Stimulated activated CD4-positive, alpha-beta T cell treated with anti-CD3 and anti-CD28 coated beads, TNF-alpha, amount 100 ng/mL, for 48 hours (primary cell): ENCODE measurements around the gene TRIM2.

ENCODE experiments used
- DNase-seq, 3 donors: peaks; one replicate each; pipeline ENCODE4 v3.0.0-alpha.2; 2020; ENCODE audit warnings: low read depth in 3 of 3

The TRIM2 gene

DNA sequence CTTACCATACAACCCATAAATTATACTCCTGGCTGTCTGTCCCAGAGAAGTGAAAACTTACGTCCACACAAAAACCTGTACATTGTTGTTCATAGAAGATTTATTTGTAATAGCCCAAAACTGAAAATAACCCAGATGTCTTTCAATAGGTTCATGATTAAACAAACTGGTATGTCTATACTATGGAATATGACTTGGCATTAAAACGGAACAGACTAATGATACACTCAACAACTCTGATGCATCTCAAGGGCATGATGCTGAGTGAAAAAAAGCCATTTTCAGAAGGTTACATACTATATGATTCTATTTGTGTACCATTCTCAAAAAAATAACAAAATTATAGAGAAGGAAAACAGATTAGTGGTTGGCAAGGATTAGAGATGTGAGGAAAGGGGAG lies 128.7 kb downstream of the TRIM2 start:
- DNase-seq = no peak

DNA sequence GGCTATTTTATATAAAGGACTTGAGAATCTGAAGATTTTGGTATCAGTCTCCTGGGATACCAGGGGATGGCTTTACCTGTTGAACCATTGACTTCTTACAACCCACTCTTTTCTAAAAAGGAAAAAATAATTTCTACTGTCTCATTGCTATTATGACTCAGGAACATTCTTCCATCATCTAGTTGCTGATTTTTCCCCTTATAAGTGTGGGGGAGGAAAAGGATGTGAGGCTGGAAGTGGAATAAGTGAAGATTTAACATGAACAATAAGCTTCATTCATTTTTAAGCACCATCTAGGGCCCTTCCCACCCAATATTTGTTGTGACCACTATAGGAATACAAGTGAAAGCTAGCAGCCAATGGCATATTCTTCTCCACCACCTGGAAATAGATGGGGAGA lies 129.6 kb downstream of the TRIM2 start:
- no peak for DNase-seq

DNA sequence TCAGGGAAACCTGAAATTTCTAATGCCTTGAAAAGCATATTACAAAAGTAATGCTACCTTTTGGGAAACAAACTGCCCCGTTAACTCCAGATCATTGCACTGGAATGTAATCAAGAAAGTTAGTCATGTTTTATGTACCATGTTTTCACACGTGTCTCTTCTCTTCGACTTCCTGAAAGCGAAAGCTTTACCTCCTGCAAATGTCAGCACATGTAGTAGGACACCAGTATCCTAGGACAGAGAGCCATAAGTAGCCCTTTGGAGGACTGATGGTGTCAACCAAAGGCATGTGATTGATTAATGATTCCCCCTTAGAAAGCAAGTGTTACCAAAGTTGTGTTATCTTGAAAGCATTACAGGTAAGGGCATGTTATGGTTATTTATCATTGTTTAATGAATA lies 131.4 kb downstream of the TRIM2 start:
- no peak for DNase-seq

DNA sequence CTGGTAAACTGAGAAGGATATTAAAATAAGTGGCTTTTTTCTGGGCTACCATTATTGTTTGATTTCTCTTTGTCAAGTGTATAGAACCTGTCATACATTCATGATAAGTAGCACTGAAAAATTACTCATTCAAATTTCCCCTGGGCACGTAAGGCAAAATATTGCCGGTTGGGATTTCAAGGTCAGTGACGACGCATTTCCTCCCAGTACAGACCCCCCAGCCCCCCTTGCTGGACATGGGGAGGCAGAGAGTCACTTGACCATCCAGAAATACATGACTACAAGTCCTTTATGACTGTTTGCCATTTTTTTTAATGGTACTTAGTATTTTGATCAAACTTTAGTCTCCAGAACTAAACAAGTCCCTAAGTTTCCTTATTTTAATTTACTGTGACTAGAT lies 133.4 kb downstream of the TRIM2 start:
- DNase-seq = no peak

DNA sequence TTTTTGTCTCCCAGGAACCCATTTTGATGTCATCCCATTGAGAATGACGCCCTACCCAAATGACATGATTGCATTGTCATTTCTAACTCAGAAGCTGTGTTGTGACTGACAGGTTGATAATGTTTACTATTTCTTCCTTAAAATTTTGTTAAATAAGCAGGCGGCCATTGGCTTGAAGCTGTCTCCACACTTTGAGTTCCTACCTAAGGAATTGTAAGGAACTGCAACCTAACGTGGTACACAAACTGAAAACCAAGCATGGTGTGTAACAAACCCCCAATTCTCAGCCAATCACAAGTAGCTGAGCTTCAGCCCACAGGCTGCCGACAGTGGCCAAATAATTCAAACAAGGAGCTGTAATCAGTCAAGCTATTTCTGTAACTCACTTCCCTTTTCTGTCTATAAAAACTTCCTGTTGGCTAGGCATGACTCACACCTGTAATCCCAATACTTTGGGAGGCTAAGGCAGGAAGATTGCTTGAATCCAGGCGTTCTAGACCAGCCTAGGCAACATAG lies 137.4 kb downstream of the TRIM2 start:
- no peak for DNase-seq

DNA sequence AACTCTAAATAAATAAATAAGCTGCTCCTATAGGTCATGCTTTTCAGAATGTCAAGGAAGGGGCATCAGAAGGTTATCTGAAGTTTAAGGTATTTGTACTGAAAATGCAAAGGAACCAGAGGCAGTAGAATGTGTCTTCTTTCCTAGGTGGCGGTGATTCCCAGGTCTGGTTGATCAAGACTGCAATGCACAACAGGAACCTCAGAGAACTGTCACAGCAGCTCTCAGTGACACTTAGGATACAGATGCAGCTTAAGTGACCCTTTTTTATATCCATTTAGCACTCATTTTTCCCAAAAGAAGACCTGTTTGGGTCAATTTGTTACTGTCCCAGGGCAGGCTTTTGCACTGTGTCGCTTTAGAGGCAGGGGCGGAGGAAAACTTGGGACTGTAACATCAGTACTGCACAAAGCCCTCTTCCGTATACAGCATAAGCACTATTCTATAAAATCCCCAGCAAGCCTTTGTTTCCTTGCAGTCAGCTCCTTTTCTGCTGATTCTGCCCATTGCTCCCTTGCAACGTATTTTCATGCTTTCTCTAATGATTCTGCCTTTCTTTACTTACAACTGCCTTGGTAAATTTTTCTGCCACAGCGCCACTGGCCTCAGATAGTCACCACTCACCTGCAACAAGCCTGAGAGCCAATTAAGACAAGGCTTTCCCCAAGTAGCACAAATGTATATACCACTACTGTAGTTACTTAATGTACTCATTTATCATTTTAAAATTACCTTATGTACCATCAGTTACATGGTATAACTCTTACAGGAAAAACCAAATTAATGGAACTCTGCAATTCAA lies 138.7 kb downstream of the TRIM2 start:
- DNase-seq = no peak

DNA sequence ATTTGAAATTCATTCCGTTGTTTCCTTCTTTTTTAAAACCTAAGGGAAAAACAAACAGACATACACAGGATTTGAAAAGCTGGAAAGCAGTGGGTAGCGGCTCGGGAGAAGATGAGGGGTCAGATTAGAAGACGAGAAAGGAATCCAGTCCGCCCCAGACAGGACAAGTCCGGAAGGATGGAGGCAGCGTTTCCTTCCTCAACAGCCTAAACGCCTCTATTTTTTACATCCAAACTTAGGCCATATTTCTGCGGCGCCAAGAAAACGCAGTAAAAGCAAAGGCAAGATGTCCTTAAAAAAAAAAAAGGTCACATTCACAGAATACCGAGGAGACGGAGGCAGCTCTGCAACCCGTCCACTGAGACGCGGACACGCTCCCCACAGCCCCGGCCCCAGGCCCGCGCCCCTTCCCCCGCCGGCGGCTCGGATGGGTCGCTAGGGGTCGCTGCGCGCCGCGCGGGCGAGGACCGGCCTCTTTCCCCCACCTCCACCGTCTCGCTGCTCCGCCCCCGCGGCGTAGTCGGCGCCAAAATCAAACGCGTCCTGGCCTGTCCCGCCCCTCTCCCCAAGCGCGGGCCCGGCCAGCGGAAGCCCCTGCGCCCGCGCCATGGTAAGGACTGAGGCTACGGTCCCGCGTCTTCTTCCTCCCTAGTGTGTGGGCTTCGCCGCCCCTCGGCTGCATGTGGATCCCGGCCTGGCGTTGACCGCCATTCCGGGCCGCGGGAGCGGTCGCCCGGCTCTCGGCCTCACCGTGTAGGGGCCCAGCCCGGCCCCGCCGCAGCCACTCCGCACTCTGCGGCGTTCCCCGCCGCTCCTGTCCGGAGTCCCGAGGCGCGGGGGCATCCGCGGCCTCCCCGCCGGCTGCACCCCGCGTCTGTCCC lies 140.1 kb downstream of the TRIM2 start, which contains the start of gene MND1:
TSS of gene MND1 (plus strand) at position 558 of the 881 bp plus-strand sequence. CDS start at position 608, 50 bp downstream.
- peak; percentile 86 to 88 (median 86) for DNase-seq

DNA sequence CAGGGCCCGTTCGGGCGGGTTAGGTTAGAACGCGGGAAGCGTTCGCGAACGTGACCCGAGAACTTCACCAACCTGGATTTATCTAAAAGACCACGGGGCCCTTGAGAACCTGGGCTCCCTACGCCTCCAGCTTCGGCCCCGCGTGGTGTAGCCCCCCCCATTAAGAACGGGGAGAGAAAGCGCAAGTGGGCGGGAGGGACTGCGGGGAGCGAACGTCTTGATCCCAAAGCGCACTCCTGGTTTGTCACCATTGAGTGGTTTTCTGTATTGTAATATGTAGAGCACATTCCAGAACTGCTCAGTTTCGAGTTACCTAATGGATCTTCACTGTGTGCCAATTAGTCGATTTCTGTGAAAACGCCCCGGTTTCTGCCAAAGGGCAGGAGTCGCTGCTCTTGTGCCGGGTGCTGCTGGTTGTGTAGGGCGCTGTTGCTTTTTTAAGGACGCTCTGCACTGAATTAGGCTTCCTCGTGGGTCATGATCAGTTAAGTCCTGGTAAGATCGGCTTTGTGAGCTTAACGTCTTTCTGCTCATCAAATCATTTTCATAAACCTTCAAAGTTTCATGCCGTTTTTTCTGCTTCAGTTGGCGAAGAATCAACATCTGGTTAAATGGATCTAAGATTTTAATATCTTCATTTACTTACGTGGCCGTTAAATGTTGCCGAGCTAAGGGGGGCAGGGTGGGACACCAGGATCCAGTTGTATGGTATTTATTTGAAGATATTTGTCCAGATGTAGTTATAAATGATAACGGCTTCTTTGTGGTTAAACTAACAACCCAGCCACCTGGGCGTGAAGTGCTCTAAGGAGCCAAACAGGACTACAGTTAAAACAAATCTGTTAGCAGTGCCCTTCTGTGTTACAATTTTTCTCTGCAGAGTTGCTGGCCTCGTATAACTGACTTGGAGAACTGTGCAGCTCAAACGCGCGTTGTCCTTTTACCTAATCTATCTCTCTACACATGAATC lies 141.1 kb downstream of the TRIM2 start:
- DNase-seq = peak; percentile 15 to 34 (median 28)

DNA sequence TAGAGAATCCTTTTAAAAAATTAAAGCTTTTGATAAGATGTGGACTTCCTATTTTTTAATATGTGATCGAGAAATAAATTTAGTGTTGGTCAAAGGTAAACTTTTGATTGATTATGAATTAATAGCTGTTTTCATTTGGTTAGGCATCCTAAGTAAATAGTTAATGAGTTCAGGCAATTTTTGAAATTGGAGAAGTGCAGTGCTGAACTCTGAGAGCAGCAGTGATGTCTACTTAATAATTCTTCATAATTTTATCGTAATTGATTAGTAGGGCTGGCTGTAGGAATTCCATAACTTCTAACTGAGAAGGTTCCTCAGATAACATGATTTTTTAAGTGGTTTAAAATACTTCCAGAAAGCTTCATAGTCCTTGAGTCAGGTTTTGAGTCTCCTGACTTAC lies 141.8 kb downstream of the TRIM2 start:
- no peak for DNase-seq

DNA sequence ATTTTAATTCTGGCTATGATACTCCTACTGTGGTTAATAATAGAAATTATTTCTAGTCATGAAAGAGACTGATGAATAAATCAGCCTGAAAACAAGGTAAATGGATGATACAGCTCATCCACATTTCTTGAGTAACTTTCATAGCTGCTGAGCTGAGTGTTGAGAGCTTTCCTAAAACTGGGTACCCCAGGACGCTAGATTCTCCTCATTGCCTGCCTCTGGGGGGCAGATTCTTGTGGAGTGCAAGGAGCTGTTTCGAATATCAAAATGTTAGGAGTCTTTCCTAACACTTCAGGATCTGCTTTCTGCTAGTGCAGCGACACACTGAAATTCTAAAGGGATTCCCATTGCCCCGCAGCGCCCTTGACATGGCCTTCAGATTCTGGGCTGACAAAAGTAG lies 142.3 kb downstream of the TRIM2 start:
- no peak for DNase-seq

DNA sequence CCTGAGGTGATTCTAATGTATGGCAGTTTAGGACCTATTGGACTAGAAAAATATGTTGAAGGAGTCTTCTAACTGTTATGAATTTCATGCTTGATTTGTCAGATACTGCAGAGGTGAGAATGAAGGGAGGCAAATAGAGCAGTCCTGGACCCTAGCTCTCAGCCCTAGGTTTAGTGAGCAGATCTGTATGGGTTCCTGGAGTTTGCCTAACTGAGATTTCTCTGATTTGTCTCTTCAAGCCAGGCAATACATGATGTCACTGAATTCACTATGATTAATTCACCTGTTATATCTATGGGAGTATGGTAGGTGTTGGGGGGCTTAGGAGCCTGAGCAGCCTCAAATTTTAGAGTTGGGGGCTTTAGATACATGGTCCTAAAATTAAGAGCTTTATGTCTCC lies 142.9 kb downstream of the TRIM2 start:
- no peak for DNase-seq

DNA sequence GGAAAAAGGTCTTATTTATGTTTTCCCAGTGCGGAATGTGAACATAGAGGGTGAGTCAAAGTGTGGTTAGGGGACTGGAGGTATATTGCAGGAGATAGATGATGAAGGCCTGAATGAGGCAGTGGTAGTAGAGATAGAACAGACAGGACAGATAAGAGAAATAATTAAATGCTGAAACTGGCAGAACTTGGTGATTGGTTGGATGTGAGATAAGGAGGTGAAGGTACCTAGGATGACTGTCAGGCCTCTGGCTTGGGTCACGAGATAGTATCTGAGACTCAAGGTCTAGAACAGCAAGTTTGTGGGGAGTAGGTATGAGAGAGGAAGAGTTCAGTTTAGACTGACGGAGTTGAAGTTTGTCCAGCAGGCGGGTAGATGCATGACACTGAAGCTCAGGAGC lies 143.8 kb downstream of the TRIM2 start:
- no peak for DNase-seq

DNA sequence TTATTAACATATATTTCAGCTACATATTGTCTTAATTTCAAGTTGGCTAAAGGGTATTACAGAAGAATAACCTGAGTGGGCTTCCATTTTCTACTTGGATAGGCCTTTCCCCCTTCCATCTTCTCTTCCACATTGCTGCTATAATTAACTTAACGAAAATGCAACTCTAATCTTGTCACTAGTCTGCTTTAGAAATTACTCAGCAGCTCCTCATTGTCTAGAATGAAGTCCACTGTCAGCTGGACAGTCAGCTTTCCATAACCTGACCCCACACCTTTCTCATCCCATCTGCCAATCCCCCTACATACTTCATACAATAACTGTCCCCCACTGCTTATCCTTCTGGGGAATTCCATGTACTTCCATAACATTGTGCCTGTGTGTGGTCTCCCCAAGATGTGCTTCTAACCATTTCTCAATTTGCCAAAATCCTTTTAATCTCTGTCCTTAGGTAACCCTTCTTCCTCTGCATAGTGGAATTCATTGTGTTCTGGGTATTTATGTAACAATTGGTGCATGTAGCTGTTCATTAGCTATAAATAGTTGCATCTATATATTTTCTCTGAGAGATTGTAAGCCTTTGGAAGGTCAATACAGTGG lies 145.1 kb downstream of the TRIM2 start:
- no peak for DNase-seq

DNA sequence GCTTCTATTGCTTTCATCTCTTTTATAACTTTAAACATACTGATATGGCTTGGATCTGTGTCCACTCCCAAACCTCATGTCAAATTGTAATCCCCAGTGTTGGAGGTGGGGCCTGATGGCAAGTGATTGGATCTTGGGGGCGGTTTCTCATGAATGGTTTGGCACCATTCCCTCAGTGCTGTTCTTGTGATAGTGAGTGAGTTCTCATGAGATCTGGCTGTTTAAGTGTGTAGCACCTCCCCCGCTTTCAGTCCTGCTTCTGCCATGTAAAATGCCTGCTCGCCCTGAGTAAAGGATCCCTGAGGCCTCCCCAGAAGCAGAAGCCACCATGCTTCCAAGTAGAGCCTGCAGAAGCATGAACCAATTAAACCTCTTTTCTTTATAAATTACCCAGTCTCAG lies 157.9 kb downstream of the TRIM2 start:
- no peak for DNase-seq

DNA sequence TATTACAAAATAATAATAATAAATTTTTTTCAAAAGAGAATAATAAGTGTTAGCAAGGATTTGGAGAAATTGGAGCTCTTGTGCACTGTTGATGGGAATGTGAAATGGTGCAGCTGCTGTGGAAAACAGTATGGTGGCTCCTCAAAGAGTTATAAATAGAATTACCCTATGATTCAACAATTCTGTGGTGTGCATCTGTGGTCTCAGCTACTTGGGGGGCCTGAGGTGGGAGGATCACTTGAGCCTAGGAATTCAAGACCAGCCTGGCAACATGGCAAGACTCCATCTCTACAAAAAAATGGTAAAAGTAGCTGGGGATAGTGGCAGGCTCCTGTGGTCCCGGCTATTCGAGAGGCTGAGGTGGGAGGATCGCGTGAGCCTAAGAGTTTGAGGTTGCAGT lies 159.8 kb downstream of the TRIM2 start:
- no peak for DNase-seq

DNA sequence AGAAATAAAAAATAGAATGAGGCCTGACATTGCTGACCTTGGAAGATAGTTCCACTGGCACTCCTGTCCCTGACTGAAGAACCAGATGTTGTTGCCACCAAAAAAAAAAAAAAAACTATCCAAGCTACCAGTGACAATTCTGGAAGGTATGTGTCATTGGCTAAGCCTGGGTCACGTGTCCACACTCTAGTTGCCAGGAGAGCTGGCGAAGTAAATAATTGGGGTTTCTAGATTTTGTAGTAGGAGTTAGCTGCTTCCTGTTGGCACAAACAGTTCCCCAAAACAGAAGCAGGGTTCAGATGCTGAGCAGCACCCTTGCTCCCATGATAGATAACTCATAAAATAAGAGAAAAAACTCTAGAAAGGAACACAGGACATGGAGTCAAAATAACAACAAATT lies 160.8 kb downstream of the TRIM2 start:
- no peak for DNase-seq

DNA sequence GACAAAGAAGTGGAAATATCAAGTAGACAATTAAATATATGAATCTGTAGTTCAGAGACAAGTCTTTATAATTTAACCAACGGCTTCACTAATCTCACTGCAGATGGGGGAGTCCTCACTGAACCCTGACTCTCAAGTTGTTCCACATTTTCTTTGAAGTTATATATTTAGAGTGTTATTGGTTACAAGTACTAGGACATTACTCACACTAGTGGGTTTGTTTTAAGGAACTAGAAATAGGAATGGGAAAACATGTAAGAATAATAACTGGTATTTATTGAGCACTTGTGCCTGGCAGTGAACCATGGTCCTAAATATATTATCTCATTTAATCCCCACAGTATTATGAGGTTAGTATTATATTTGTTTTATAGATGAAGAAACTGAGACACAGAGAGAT lies 162.2 kb downstream of the TRIM2 start:
- DNase-seq = no peak

DNA sequence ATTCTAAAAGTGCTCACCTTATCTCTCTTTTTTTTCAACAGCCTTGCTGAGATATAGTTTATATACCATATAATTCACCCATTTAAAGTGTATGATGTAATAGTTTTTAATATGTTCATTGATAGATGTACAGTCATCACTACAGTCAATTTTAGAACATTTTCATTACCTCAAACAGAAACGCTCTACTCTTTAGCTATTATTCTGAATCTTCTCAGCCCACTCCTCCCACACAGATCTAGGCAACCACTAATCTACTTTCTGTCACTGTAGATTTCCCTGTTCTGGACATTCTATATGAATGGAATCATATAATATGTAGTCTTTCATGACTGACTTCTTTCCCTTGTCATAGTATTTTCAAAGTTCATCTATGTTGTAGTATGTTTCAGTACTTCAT lies 162.8 kb downstream of the TRIM2 start:
- no peak for DNase-seq

DNA sequence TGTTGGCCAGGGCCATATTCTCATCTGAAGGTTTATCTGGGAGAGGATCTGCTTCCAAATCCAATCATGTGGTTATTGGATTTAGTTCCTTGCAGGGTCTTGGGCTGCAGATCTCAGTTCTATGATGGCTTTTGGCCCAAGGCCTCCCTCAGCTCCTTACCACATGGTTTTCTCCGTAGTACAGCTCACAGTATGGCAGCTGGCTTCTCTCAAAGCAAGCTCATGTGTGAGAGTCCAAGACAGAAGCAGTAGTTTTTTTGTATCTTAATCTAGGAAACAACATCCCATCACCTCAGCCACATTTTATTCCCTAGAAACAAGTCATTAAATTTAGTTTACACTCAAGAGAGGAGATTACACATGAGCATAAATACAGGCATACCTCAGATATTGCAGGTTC lies 164.8 kb downstream of the TRIM2 start:
- no peak for DNase-seq

DNA sequence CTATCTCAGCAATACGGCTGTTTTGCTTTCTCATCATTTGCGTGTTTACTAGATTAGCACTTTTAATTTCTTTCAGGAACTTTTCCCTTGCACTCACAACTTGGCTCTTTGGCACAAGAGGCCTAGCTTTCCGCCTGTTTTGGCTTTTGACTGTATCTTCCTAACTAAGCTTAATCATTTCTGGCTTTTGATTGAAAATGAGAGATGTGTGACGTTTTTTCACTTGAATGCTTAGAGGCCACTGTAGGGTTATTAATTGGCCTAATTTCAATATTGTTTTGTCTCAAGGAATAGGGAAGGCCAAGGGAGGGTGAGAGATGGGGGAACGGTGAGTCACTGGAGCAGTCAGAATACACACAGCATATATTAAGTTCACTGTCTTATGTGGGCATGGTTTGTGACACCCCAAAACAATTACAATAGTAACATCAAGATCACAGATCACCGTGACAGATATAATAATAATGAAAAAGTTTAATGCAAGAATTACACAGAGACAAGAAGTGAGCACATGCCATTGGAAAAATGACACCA lies 167.5 kb downstream of the TRIM2 start:
- no peak for DNase-seq
